GM06990 (cell line): ENCODE measurements around the gene SSR1.
"Not testable (repeated sequence)": the region's sequence is repeated elsewhere in the genome, so short reads cannot be mapped to it uniquely, and the experiment has no call there.

Experiments used
- DNase-seq: peaks from one replicate; pipeline ENCODE4 v3.0.0-alpha.2; 2011; ENCODE audit not compliant: insufficient read length; ENCODE audit errors: extremely low read depth
- H3K27me3 ChIP-seq: replicated peaks from 2 replicates; pipeline ENCODE4 v1.6.0; 2011; ENCODE audit warnings: low read length; ENCODE audit not compliant: control insufficient read depth, insufficient read depth
- H3K36me3 ChIP-seq: 2 replicates; pipeline ENCODE4 v1.5.1; 2011; ENCODE audit warnings: low read length; ENCODE audit not compliant: control insufficient read depth, insufficient read depth
- H3K4me3 ChIP-seq: replicated peaks from 2 replicates; pipeline ENCODE4 v1.5.1; 2011; ENCODE audit warnings: low read depth, mild to moderate bottlenecking, control low read depth, low read length
- CTCF ChIP-seq: IDR thresholded peaks from 2 replicates; pipeline ENCODE4 v1.5.1; 2011; ENCODE audit warnings: low read length, control low read depth, mild to moderate bottlenecking, inconsistent platforms; ENCODE audit not compliant: insufficient read depth, poor library complexity, severe bottlenecking

The SSR1 gene

GRCh38 chr6:7341271-7341670 is 28.3 kb upstream of the SSR1 start:
- DNase-seq = no peak
- no peak overlapping the region for H3K4me3 ChIP-seq
- TF ChIP-seq CTCF = no peak
- no peaks in the 10 kb centered on the region for H3K27me3 ChIP-seq
- no peaks in the 10 kb centered on the region for H3K36me3 ChIP-seq

GRCh38 chr6:7339007-7339732 is 26.2 kb upstream of the SSR1 start:
- peak; percentile 62 for TF ChIP-seq CTCF
- not testable (repeated sequence) for H3K4me3 ChIP-seq, DNase-seq, H3K27me3 ChIP-seq, H3K36me3 ChIP-seq

- no peak for TF ChIP-seq CTCF
- Histone ChIP-seq H3K36me3 (no peaks in the 10 kb centered on the region), H3K4me3 (no peak overlapping the region)
Observed at GRCh38 chr6:7338031-7338430, 25.0 kb upstream of the SSR1 start.

GRCh38 chr6:7335519-7335918 is 22.5 kb upstream of the SSR1 start:
- H3K36me3 ChIP-seq = no peaks in the 10 kb centered on the region
- no peak overlapping the region for H3K4me3 ChIP-seq
- H3K27me3 ChIP-seq = no peaks in the 10 kb centered on the region
- no peak for TF ChIP-seq CTCF
- no peak for DNase-seq

More at GRCh38 chr6:7338031-7338430, 25.0 kb upstream of the SSR1 start:
- no peaks in the 10 kb centered on the region for H3K27me3 ChIP-seq
- DNase-seq = no peak

GRCh38 chr6:7334685-7335084 is 21.7 kb upstream of the SSR1 start:
- no peak for DNase-seq
- no peak for TF ChIP-seq CTCF
- no peaks in the 10 kb centered on the region for H3K36me3 ChIP-seq
- H3K27me3 ChIP-seq = no peaks in the 10 kb centered on the region
- no peak overlapping the region for H3K4me3 ChIP-seq
